Activated CD4-positive, alpha-beta T cell treated with anti-CD3 and anti-CD28 coated beads, Interleukin-2, amount 50 U/mL, for 4 hours (primary cell): ENCODE data around the gene AFF3.

Source experiments
- DNase-seq, 2 experiments: peaks; one replicate each; pipeline ENCODE4 v3.0.0-alpha.2; 2020

The AFF3 gene

GRCh38 chr2:99878581-99879350 is 263.6 kb downstream of the AFF3 start:
- DNase-seq = no peak

- DNase-seq = no peak
Observed at GRCh38 chr2:99877963-99878362, 264.4 kb downstream of the AFF3 start.

DNA sequence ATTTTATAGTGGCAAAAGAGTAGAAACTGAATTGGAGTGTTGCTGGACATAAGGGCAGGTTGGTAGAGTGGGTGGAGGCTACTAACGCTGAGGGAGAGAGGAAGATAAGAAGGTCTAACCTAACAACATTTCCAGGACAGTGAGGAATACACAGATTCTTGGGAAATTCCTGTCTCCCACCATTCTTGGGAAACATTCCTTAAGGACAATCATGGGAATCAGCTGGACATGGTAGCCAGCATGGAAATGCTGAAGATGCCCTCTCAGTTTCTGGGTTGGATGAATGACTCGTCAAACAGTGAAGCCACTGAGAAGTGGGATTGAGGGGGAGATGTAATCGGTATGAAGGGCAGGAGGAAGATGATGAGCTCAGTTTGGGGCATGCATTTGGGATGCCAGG is 265.4 kb downstream of the AFF3 start:
- no peak for DNase-seq

DNA sequence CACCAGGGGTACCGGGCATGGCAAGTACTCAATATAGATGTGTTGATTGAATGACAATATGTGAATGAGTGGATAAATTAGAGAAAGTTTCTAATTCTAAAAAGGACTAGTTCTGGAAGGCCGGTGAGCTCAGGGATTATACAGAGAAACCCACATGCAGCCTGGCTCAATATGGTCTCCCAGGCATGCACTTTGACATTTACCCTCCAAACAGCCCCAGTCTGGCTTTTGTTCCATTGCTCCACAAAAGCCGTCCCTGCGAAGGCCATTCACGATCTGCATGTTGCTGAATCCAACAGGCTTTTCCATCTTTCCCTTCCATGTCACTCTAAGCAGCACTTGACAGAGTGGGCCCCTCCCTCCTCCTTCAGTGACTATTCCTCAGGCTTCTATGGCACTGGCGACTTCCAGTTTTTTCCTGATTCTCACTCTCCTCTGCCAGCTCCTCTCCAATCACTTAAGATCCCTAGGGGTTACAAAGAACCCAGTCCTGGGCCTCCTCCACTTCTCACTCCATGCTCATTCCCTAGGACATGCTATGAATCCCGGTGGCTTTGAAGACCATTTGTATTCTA is 266.7 kb downstream of the AFF3 start:
- no peak for DNase-seq

DNA sequence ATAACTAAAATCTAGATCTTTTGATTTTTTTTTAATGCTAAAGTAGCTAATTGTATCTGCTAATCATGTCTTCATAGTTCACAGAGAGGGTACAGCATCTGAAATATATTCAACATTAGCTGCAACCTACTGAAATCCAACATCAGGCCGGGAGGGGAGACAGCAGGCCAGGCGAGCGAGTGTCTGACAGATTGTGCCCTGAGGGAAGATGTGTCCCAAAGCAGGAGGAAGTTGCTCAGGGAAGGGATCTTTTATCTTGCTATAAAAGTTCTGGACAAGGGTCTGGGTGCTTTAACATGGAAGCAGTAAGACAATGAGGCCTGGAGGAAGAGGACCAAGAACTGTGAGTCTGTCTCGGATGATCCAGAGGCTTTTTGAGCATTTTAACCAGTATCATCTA is 274.1 kb downstream of the AFF3 start:
- DNase-seq = no peak

GRCh38 chr2:99867770-99868169 is 274.6 kb downstream of the AFF3 start:
- DNase-seq = no peak

GRCh38 chr2:99865818-99866676 is 276.3 kb downstream of the AFF3 start:
- no peak for DNase-seq

GRCh38 chr2:99864561-99865553 is 277.5 kb downstream of the AFF3 start:
- DNase-seq = no peak

GRCh38 chr2:99863903-99864270 is 278.5 kb downstream of the AFF3 start:
- no peak for DNase-seq

DNA sequence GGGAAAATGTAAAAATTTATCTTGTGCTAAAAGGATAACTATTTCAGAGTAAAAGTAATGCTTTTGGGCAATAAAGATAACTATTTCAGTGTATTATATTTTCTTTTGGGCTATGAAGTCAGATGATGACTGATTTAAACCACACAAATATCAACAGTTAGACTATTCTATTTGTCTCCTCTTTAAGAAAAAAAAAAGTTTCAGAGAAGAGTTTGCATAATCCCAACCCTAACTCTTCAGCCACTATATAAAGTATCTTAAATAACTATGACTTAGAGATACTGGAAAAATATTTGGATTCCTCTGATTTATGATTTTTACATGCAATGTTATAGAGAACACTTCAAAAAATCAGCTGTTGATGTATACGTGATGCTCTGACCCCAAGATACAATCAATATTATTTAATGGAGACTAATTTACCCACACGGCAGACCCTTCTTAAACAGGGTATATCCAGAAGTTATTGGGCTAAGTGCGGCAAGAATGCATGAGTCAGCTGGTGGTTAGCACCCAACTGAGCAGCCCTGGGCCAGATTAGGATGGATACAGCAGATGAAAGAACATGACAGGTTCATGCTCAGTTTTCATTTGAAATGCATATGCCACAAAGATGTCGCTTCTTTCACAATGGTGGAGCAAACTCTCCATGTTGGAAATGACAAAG is 279.0 kb downstream of the AFF3 start:
- DNase-seq = no peak

DNA sequence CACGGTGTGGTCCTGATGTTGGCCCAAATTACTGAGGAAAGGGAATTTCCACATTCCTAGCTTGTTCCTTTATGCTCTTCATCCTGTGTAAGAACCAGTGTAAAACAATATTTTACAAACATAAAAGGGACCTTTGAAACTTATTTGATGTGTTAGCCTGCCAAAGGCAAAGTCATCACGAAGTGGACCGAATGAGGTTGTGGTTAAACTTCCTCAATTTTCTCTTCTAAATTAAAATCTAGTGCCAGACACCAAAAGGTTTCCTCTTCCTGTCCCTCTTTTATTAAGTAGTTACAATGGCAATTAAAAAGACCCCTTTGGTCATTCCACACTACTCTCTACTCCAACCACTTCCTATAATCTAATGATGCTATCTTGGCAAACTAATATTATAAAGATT is 279.8 kb downstream of the AFF3 start:
- DNase-seq = no peak

DNA sequence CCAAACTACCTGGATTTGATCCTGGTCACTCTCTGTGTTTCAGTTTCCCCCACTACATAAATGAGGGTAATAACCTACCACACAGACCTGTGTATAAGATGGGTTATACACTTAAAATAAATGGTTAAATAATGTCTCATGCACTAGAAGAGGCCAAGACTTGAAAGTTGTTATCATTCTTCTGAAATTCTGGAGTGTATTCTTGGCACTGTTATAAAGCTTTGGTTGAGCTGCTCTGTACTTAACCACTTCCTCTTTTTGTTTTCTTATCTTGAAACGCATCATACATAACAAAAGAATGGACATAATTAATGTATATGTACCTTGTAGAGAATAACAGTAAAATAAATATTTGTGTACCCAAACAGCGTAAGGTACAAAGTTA is 281.0 kb downstream of the AFF3 start:
- no peak for DNase-seq

DNA sequence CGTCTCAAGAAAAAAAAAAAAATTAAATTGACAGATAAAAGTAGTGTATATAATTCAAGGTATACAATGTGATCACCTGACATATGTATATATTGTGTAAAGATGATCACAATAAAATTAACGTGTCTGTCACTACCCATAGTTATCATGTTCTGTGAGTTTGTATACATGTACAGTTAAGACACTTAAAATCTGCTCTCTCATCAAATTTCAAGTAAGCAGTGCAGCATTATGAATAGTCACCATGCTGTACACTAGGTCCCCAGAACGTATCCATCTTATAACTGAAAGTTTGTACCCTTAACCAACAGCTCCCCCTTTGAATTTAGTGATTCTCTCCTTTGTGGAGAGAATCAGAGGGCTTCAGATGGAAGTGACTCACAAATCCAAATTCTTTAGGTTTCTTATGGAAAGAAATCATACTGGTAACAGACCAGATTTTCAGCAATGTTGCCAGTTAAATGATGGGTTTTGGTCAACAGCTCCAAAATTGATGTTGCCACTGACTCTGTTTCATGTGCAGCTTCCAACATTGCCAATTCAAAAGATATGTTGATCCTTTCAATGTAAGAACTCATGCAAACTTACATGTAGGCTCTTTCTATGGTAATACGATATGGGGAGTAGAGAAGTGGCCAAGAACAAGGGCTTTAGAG is 281.5 kb downstream of the AFF3 start:
- DNase-seq = no peak

DNA sequence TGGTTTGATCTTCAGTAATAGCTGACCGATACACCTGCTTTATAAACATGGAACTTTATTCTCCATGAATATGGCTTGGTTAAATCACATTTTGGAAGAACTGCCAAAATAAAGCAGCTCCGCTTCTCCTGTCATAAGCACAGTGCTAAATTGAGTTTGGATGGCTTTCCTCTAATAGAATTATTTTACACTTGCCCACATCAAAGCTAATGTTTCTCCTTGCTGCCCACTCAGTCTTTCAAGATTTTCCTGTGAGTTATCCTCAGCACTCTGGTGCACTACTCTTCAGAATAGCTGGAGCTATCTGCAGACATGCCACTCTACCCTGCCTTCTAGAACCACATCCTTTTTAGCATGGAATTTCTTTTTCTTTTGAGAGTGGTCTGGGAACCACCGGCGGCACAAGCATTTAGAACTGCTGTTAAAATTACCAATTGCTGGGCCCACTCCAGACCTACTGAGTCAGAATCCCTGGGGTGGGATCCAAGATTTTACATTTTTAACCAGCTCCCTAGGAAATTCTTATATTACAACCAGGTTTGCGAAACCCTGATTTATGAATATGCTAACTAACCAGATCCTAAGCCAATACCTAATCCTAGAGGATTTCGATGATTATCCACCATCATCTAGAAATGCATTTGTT is 283.3 kb downstream of the AFF3 start:
- DNase-seq = no peak

- no peak for DNase-seq
Observed at GRCh38 chr2:99857867-99858444, 284.4 kb downstream of the AFF3 start.

GRCh38 chr2:99857372-99857771 is 285.0 kb downstream of the AFF3 start:
- DNase-seq = no peak

DNA sequence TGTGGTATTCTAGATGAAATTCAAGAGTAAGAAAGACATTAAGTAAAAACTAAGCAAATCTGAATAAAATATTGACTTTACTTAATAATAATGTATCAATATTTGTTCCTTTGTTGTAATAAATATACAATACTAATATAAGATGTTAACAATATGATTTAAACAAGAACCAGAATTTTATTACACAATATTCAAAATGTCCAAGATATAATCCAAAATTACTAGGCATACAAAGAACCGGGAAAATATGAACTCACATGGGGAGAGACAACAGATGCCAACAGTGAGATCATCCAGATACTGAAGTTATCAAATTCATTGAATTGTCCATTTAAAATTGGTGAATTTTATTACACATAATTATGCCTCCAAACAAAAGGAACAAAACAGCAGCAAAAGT is 286.3 kb downstream of the AFF3 start:
- DNase-seq = no peak

- DNase-seq = no peak
Observed at GRCh38 chr2:99854236-99854852, 288.0 kb downstream of the AFF3 start.

DNA sequence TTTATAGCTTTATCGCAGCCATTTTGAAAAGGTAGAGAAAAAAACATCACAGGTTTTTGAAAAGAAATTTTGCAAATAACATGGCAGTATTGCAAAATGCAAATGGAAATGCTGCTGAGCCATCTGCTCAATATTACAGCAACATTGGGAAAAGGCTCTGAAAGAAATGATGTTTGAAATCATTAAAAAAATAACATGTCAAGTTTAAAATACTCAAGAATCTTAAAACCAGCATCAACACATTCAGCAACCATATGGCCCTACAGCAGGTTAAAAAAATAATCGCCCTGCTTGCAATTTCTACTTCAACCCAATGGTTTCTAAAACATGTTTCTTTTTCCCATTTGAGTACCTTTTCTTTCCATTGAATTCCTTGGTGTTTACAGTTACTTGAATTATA is 289.4 kb downstream of the AFF3 start:
- DNase-seq = no peak

- no peak for DNase-seq
Observed at GRCh38 chr2:99852376-99852934, 289.9 kb downstream of the AFF3 start.
